B cell (primary cell): Measurements from ENCODE around the gene PFDN1. TPM values are rescaled to one million over a fixed set of nuclear protein-coding genes. Genes with fewer than 3 reads are reported as not detected.
A peak's percentile ranks its signal among the peaks of the same experiment; 100 is the strongest.

Experiments used
- ATAC-seq: fragments of 200-7000 bp; cut with Tn5 transposase; one replicate; pipeline ENCODE4 v1.10.0; 2021; ENCODE audit warnings: low read depth, mild to moderate bottlenecking, moderate number of reproducible peaks, moderate library complexity
- CTCF ChIA-PET: fragments of 350-600 bp; sonication (Branson Sonifier 250); formaldehyde crosslinking; loops from one replicate; lab custom pipeline; 2021; ENCODE audit warnings: antibody characterized with exemption, inconsistent platforms; lab: Charles Lee
- POLR2A ChIA-PET: fragments of 350-600 bp; sonication (Branson Sonifier 250); formaldehyde crosslinking; loops from one replicate; lab custom pipeline; 2021; ENCODE audit warnings: antibody characterized with exemption; lab: Charles Lee
- DNase-seq: peaks from one replicate; pipeline ENCODE4 v3.0.0; 2013
- H2AFZ ChIP-seq: 2 replicates; pipeline ENCODE4 v1.6.1; 2012; ENCODE audit warnings: mild to moderate bottlenecking, low read depth, low read length; ENCODE audit not compliant: insufficient read depth, poor library complexity, severe bottlenecking
- H3K27ac ChIP-seq, 2 donors: 1 replicate in 1 of 2; 2 replicates in 1 of 2; pipeline ENCODE4 v1.5.1; 2012 to 2013; ENCODE audit warnings: low read length in 2 of 2, mild to moderate bottlenecking in 2 of 2, moderate library complexity in 1 of 2
- H3K27me3 ChIP-seq, 4 experiments: fragments of 200-600 bp in 1 of 4; sonication (generic) in 1 of 4; replicated peaks in 1 of 4; 1 replicate in 2 of 4; 2 replicates in 2 of 4; pipeline versions ENCODE4 v1.6.1 to v1.7.0; 2013 to 2016; ENCODE audit warnings: low read length in 3 of 4, mild to moderate bottlenecking in 2 of 4, mixed read lengths in 1 of 4, moderate library complexity in 1 of 4; ENCODE audit not compliant: insufficient read depth in 4 of 4, control insufficient read depth in 3 of 4; ENCODE audit errors: control extremely low read depth in 1 of 4
- H3K36me3 ChIP-seq, 2 experiments: replicated peaks in 1 of 2; 1 replicate in 1 of 2; 2 replicates in 1 of 2; pipeline versions ENCODE4 v1.6.1 to v1.7.1; 2013; ENCODE audit warnings: low read length in 1 of 2; ENCODE audit not compliant: insufficient read depth in 2 of 2, control insufficient read depth in 1 of 2; ENCODE audit errors: control extremely low read depth in 1 of 2, extremely low read depth in 1 of 2
- H3K4me1 ChIP-seq, 2 donors: fragments of 200-600 bp in 1 of 2; sonication (generic) in 1 of 2; 1 replicate in 1 of 2; 2 replicates in 1 of 2; pipeline versions ENCODE4 v1.5.1 to v1.6.1; 2013 to 2017; ENCODE audit warnings: low read length in 2 of 2; ENCODE audit not compliant: control insufficient read depth in 2 of 2, insufficient read depth in 2 of 2
- H3K4me2 ChIP-seq: replicated peaks from 2 replicates; pipeline ENCODE3; 2012; ENCODE audit warnings: mild to moderate bottlenecking, low read depth, low read length; ENCODE audit not compliant: poor library complexity, severe bottlenecking
- H3K4me3 ChIP-seq, 5 experiments: fragments of 200-600 bp in 1 of 5; sonication (generic) in 1 of 5; 1 replicate in 3 of 5; 2 replicates in 2 of 5; pipeline versions ENCODE4 v1.5.1 to v1.7.0; 2011 to 2016; ENCODE audit warnings: low read length in 4 of 5, mild to moderate bottlenecking in 4 of 5, low read depth in 2 of 5, control low read depth in 1 of 5, moderate library complexity in 1 of 5; ENCODE audit not compliant: insufficient read depth in 1 of 5; ENCODE audit errors: control extremely low read depth in 1 of 5, extremely low read depth in 1 of 5
- H3K79me2 ChIP-seq: fragments of 200-600 bp; sonication (generic); one replicate; pipeline ENCODE4 v1.6.0; 2016; ENCODE audit warnings: low read length; ENCODE audit not compliant: control insufficient read depth, insufficient read depth
- H3K9ac ChIP-seq: fragments of 200-600 bp; sonication (generic); 2 replicates; pipeline ENCODE4 v1.6.1; 2017; ENCODE audit warnings: mild to moderate bottlenecking, low read length, moderate library complexity
- H3K9me3 ChIP-seq, 3 donors: one replicate each; pipeline versions ENCODE4 v1.6.1 to v1.7.1; 2013; ENCODE audit warnings: low read length in 2 of 3; ENCODE audit not compliant: control insufficient read depth in 2 of 3, insufficient read depth in 1 of 3; ENCODE audit errors: control extremely low read depth in 1 of 3
- H4K20me1 ChIP-seq: 2 replicates; pipeline ENCODE4 v1.6.0; 2012; ENCODE audit warnings: mild to moderate bottlenecking, low read length; ENCODE audit not compliant: insufficient read depth, control insufficient read depth, poor library complexity, severe bottlenecking
- H3K27ac Mint-ChIP-seq: one replicate; pipeline ENCODE4 v1.8.0; 2021; ENCODE audit warnings: mixed read lengths
- H3K27me3 Mint-ChIP-seq: one replicate; pipeline ENCODE4 v1.8.0; 2021; ENCODE audit warnings: mixed read lengths
- H3K4me1 Mint-ChIP-seq: one replicate; pipeline ENCODE4 v1.8.0; 2021; ENCODE audit warnings: mixed read lengths
- H3K4me3 Mint-ChIP-seq: one replicate; pipeline ENCODE4 v1.8.0; 2021; ENCODE audit warnings: mixed read lengths
- H3K9me3 Mint-ChIP-seq: one replicate; pipeline ENCODE4 v1.8.0; 2022; ENCODE audit warnings: mixed read lengths; ENCODE audit not compliant: insufficient read depth
- CTCF ChIP-seq: fragments of 200-600 bp; IDR thresholded peaks from one replicate; pipeline ENCODE4 v1.8.0; 2022; ENCODE audit warnings: antibody characterized with exemption, mild to moderate bottlenecking
- EZH2 ChIP-seq: IDR thresholded peaks from 2 replicates; pipeline ENCODE4 v1.6.1; 2012; ENCODE audit warnings: borderline replicate concordance, low read depth, mild to moderate bottlenecking, moderate library complexity, low read length; ENCODE audit not compliant: insufficient read depth, poor library complexity, severe bottlenecking
- WGBS: methylation state at CpG from one replicate; pipeline ENCODE4 v1.1.5; 2013; ENCODE audit warnings: missing lambda C conversion rate; ENCODE audit not compliant: insufficient coverage; 5-methylcytosine and 5-hydroxymethylcytosine counted together
- intact Hi-C: fragments of 100-400 bp; cut with micrococcal nuclease; formaldehyde crosslinking; loops from one replicate; pipeline ENCODE4 v1.10.0; 2022
- polyA plus RNA-seq: library from polyadenylated mRNA; depleted of rRNA; stranded (reverse); fragments of >200 nt; gene quantifications from 2 replicates; pipeline ENCODE4 v1.2.3, GENCODE V29; 2012
- total RNA-seq, 2 donors: library from RNA; stranded (reverse); fragments of 120-200 nt in 1 of 2; gene quantifications; 1 replicate in 1 of 2; 2 replicates in 1 of 2; pipeline versions ENCODE4 v1.2.3 to v1.2.4, GENCODE V29; 2013 to 2022

Gene PFDN1
- total and polyA plus RNA-seq, 2 donors (not counting 1 experiment from before 2014, with no cell fraction given), result 30.3 to 31.2 TPM

GRCh38 chr5:140286424-140286823 is 16.5 kb downstream of the PFDN1 start:
- H3K9ac ChIP-seq, result no peak overlapping the region
- H3K27me3 ChIP-seq, result no peaks in the 10 kb centered on the region
- CTCF ChIA-PET, result interaction anchor here (2.1 kb wide), 1 partner anchor 17 kb away, joined by 5 read pairs; the partner anchor contains the start of gene PFDN1
- Mint-ChIP-seq H3K4me3 (no peak overlapping the region), H3K27ac (no peak overlapping the region), H3K4me1 (peaks cover 27% of the 10 kb centered on the region), H3K9me3 (no peaks in the 10 kb centered on the region), H3K27me3 (no peaks in the 10 kb centered on the region)
- POLR2A ChIA-PET, result interaction anchor here (0.9 kb wide), 1 partner anchor 16 kb away, joined by 7 read pairs; no protein-coding TSS in a partner anchor
- ATAC-seq (no peak), DNase-seq (no peak)
- H3K27ac ChIP-seq, result no peak overlapping the region
- no peaks in the 10 kb centered on the region for H3K36me3 ChIP-seq
- H3K4me1 ChIP-seq, result peaks cover 15 to 19% of the 10 kb centered on the region in 2 donors
- H3K4me3 ChIP-seq, result no peak overlapping the region
- H3K79me2 ChIP-seq, result peaks cover 61% of the 10 kb centered on the region
- no peaks in the 10 kb centered on the region for H3K9me3 ChIP-seq
- H3K4me2 ChIP-seq, result no peak overlapping the region
- H2AFZ ChIP-seq, result no peak overlapping the region
- WGBS, result no CpG with 5 or more reads among the region's 5 CpGs
- TF ChIP-seq CTCF (no peak), EZH2 (no peak)
- H4K20me1 ChIP-seq, result no peaks in the 10 kb centered on the region
- intact Hi-C loops, result no loop called here

- H3K27ac ChIP-seq, result peak overlapping the region in 1 of 2 donors; percentile 60
- peak overlapping the region; percentile 59 for H3K27ac Mint-ChIP-seq
- ATAC-seq (no peak), DNase-seq (no peak)
- H3K9me3 Mint-ChIP-seq, result no peaks in the 10 kb centered on the region
- H4K20me1 ChIP-seq, result no peaks in the 10 kb centered on the region
- peak overlapping the region; percentile 88 for H3K4me3 Mint-ChIP-seq
- no peaks in the 10 kb centered on the region for H3K27me3 Mint-ChIP-seq
- H3K4me1 Mint-ChIP-seq, result peaks cover 27% of the 10 kb centered on the region
- 100% methylated on average over 1 of the region's 3 CpGs for WGBS
- TF ChIP-seq CTCF, result no peak
- TF ChIP-seq EZH2, result no peak
- intact Hi-C loops, result loop anchor here (1.0 to 5.0 kb wide), 4 partner anchors 19 to 118 kb away; partner anchors contain the start of genes ANKHD1, CYSTM1 and PFDN1
- CTCF ChIA-PET, result interaction anchor here (1.8 kb wide), 1 partner anchor 40 kb away, joined by 4 read pairs; no protein-coding TSS in a partner anchor
- peak overlapping the region in 1 of 5 experiments; percentile 66 for H3K4me3 ChIP-seq
- POLR2A ChIA-PET, result no interaction called here
- peak overlapping the region; percentile 61 for H3K4me2 ChIP-seq
- H3K4me1 ChIP-seq, result peaks cover 15 to 19% of the 10 kb centered on the region in 2 donors
- no peaks in the 10 kb centered on the region for H3K27me3 ChIP-seq
- peaks cover 0 to 4% of the 10 kb centered on the region in 2 experiments for H3K36me3 ChIP-seq
- peaks cover 37% of the 10 kb centered on the region for H3K79me2 ChIP-seq
- no peaks in the 10 kb centered on the region for H3K9me3 ChIP-seq
- no peak overlapping the region for H2AFZ ChIP-seq
- peak overlapping the region; percentile 57 for H3K9ac ChIP-seq
Observed at GRCh38 chr5:140284013-140284412, 18.9 kb downstream of the PFDN1 start.
